GM18526 (cell line): ENCODE results near the gene SGSM2.
A peak's percentile ranks its signal among the peaks of the same experiment; 100 is the strongest.

Experiments
- POLR2A ChIP-seq: IDR thresholded peaks from 3 replicates; pipeline ENCODE4 v1.6.1; 2011; ENCODE audit not compliant: insufficient read length; ENCODE audit errors: extremely low read depth

The SGSM2 gene

DNA sequence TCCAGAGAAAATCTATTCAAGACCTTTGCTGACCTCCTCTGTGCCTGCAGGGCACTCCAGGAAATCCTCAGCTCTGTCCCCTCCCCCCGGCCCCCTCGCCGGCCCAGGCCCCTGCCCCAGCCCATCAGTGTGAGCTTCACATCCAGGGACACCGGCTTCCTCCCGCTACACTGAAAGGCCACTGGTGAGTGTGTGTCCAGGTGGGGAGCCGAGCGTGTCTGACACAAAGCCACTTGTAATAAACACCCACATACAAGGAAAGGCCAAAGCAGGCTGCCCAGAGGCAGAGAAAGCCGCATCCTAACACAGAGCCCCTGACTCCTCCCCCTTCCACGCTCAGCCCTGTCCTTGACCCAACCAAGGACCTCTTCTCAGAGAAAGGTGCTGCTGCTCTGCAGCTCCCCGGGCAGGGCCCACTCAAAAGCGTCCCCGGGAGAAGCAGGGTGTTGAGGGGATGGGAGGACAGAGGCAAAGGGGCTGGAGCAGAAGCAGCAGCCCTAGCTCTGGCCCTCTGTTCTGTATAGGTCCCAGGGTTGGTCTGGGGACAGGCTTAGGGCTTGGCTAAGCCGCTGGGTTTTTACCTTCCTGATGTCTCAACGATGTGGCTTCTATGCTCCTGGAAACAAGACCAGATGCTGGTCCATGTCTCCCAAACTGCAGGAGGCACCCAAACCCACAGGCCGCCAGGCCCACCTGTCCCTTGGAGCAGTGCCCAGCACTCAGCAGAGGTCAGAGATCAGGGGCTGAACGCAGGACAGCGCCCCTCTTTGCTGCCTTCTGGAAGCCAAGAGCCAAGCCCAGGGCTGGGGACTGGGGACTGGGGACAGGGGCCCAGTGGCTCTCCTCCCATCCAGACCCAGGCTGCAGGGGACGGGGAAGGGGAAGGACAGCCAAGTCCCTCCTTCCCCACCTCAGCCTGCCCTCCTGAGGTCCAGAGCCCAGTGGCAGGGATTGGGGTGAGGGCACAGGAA lies 48.2 kb downstream of the SGSM2 start:
- TF ChIP-seq POLR2A, result no peak

DNA sequence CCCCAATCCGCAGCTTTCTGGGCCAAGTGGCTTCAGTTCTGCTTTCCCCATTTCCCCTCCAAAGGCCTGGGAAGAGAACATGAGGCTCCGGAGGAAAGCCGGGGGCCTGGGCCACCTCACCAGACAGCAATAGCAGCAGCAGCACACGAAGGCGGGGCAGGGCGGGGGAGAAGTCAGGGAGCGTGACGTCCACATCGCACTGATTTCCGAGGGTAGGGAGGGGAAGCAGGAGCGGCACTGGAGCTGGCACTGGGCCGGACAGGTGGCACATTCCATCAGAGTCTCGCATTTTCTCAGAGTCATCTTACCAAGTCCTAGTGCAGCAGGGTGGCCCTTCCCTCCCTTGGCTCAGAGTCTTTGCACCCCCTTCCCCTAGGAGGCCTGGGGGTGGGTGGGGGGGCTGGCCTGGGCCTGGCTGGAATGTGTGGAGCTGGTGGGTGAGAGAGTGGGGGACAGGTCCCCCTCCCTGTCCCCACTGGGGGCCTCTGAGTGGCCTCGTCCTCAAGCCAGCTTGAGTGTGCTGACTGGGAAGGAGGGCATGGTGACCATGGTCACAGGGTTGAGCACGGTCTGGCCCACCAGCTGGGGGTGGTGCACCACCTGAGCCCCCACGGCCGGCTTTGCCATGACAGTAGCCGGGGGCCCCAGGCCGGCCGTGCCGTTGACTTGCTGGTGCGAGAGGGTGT lies 49.2 kb downstream of the SGSM2 start:
- no peak for TF ChIP-seq POLR2A

DNA sequence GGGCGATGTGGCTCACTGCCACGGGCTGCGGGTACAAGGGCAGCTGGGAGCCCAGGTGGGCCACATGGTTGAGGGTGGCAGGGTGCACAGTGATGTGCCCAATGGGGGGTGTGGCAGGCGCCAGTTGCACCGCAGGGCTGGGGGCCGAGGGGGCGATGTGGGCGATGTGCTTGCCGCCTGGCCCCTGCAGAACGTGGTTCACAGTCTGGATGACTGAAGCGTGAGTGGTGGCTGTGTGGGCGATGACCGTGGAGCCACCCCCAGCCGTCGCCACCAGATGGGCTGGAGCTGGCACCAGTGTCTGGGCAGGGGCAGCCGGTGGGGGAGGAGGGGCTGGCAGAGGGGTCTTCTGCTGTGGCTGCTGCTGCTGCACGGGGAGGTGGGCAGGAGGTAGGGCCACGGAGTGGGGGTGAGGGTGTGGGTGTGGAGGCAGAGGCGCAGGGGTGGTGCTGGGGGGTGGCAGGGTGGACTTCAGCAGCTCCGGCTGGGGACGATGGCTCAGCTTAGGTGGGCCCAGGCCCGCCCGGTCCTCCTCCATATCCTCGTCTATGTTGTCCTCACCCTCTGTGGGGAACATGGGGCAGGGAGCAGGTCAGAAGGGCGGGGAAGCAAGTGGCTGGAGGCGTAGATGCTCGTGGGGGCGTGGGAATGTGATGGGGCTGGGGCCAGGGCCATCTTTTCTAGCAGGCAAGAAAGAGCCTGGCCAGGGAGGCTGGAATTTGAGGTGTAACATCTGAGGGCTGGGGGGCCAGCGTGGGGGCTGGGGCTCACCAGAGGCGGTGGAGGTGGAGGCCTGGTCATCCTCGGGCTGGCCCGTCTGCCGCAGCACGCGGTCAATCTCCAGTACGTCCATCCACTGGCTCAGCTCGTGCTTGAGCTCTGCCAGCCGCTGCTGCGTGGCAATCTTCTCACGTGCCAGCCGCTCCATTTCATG lies 50.1 kb downstream of the SGSM2 start:
- TF ChIP-seq POLR2A, result no peak

DNA sequence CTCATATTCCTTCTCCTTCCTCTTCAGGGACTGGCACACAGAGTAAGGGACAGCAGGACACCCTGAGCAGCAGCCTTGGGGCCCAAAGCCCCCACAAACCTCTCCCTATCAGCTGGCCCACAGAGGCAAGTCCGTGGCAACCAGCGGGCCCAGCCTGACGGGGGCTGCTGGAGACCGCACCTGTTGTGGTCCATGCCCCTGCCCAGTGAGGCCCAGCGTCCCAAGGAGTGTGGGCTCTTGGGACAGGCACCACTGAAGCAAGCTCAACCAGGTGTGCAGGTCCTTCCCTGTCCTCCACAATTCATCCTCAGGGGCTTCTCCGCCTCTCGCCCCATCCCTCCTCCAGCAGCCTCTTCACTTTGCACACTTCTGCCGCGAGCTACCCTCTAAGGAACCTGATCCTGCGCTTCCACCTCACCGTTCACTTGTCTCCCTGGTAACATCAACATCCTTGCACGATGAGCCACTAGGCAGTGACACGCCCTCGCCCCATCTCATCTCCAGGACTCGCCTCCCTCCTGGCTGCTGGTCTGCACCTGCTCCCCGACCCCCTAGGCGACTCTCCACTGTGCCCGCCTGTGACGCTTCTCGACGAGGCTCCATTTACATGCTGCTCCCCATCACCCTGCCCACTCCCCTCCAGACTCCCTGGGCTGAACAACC lies 50.9 kb downstream of the SGSM2 start:
- TF ChIP-seq POLR2A, result no peak

DNA sequence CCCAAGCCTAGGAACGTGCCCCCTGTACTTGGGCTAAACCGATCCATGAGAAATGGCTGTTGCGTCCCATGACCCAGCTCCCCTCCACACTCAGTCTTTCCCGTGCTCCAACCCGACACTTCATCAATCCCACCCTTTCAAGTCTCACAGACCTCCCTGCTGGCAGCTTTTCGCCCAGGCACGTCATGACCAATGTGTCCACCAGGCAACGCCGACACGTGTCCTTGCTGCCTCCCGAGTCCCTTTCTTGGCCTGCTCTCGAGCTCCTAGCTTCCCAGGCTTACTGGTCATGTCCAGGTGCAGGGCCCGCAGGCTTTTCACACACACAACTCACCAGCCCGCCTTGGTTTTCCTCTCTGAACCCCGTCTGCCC lies 51.4 kb downstream of the SGSM2 start:
- no peak for TF ChIP-seq POLR2A

DNA sequence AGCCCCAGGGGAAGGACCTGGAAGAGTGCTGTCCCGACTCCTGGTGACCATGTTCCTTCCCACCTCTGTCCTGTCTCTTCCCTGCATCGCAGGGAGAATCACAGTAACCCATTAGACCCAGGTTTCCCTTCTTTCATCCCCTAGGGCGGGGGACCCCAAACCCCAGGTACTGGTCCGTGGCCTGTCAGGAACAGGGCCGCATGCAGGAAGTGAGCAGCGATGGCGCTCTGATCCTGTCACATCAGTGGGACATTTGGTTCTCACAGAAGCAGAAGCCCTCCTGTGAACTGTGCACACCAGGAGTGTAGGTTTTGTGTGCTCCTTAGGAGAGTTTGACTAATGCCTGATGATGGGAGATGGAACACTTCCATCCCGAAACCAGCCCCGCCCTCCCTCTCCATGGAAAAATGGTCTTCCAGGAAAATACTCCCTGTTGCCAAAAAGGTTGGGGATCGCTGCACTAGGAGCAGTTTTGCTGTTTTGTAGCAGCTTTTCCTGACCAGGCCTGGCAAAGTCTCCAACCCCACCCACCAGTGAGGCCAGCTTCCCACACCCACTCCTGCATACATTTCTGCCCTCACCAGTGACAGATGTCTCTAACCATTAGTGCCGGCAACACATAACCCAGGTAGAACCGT lies 53.0 kb downstream of the SGSM2 start:
- no peak for TF ChIP-seq POLR2A

DNA sequence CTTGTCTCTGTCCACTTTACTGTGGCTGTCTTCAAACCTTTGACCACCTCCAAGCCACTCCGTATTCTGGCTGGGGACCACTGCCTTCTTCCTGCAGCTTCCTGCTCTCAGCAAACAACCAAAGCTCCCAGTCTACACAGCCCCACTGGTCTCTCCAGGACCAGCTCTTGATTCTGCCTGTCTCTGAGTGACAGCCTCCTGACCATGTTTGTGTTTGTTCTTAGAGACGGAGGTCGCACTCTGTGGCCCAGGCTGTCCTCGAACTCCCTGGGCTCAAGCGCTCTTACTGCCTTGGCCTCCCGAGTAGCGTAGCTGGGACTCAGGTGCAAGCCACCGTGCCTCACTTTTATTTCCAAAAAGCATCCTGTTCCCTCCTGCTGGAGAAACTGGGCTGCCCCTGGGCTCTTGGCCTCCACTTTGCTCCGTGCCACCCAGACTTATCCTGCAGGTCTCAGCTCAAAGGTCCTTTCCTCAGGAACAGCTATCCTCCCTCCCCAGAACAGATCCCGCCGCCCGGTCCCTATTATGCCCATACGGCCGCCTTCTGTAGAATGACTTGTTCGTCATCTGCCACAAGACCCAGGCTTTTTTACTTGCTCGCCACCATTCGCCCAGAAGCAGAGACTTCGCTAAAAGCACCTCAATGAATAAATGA lies 54.4 kb downstream of the SGSM2 start:
- no peak for TF ChIP-seq POLR2A

DNA sequence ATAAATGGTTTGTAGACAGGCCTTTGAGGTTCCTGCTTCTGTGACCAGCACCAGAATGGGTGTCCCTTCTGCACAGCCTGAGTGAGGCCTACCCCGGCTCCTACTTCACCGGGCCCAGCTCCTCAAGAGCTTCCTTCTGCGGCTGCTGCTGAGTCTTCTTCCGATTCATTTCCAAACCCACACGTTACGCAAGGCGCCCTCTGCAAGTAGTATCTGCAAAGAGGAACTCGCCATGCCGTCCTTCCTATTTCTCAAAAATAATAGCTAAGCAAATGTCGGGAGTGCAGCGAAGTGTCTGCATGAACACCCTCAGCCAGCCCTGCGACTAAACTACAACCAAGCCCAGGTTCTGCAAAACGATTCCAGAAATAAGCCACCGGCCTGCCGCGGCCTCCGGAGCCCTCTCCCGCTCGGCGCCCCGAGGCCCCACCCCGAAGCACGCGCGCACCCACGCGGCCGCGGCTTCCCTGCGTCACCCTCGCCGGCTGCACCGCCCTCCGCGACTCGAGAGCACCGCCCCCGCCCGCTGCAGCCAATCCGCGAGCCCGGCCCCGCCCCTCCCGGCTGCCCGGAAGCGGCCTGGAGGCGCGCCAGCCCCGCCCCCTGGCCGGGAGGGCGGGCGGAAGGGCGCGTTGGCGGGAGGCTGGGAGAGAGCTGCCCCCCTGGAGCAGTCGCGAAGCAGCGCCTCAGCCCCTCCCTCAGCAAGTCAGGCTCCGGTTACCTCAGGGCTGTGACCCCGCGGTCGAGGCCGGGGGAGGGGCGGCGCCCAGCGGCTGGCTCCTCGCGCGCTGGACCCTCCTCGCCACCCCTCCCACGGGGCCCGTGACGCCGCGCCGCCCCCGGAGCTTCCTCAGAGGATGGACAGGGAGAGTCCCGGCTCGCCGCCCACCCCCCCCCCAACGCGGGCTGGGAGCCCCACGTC lies 55.2 kb downstream of the SGSM2 start:
- TF ChIP-seq POLR2A, result peak; percentile 64

DNA sequence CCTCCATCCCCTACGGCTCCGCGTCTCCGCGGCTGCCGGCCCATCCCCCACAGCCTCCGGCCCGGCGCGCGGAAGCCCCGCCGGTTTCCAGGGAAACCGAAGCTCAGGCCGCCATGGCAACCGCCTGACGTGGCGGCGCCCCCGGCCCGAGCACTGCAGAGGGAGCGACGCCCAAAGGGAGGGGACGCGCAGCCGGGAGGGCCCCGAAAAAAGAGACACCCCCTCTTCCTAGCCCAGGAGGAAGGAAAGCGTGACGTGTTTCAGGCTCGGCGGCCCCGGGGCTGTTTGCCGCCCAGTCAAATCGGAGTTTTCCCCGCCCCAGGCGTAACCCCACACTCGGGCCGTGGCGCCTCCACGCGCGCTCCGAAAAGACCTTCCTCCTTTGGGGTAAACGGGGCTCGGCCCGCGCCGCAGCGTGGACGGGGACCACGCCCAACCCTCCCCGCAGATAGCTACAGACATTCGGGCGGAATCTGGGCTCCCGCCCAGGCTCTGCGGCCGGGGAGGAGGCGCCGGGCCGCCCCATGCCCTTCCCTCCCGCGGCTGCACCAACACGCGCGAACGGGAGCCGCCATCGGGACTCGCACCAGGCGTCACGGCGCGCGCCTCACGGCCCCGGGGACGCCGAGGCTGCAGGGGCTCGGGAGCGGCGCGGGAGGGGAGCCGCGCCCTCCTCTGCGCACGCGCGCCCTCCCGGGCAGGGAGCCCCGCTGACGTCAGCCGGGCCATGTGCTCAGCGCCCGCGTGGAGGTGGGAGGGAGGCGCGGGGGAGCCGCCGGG lies 56.1 kb downstream of the SGSM2 start:
- TF ChIP-seq POLR2A, result peak; percentile 53

DNA sequence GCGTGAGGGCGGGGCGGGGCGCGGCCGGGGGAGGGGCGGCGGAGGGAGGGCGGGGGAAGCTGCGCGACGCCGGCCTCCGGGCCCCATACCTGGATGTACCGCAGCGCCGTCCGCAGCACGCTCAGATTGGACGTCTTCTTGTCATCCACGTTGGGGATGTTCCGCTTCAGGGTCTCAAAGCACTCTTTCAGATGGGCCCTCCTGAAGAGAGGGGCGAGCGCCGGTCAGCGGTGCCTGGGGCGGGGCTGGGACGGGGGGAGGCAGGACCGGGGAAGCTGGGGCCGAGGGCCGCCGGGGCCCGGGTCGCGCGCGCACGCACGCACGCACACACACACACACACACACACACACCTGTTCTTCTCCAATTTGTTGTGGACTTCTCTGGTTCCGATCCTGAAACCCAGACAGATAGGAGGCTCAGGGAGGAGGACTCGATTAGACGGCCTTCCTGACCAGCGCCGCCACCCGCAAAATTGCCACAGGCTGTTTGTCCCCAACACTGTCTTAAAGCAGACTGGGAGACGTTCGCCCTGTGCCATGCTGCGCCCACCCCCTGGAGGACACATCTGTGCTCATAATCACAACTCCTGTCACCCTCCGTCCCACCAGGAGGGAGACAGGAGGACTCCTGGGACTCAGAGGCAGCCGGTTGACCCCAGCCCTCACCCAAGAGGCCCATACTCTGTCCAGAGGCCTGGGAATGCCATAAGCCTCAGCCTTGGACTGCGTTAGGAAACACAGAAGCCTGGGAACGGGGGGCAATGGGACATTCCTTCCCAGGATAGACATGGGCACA lies 56.9 kb downstream of the SGSM2 start:
- TF ChIP-seq POLR2A, result peak; percentile 6

DNA sequence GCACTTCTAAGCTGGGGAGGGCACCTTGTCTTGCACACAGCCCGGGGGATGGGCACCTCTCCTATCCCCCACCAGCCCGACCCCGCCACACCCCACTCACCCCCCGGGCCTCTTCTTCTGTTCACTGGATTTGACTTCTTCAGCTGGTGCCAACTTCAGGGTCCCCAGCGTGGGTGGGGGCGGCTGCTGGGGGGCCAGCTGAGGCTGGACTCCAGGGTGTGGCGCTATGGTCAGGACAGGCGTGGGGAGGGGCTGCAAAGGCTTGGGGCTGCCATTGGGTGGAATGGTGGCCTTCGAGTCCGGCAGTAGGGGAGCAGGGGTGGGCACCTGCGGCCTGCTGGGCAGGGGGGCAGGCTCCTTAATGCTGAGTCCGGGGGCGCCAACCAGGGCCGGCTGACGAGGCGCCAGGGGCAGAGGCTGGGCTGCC lies 57.5 kb downstream of the SGSM2 start:
- TF ChIP-seq POLR2A, result no peak
